KMS-11 (cell line): Measurements from ENCODE around the gene CTIF.

Experiments used
- H2AFZ ChIP-seq: fragments of 200-600 bp; sonication (generic); 2 replicates; pipeline ENCODE4 v1.6.1; 2016; ENCODE audit warnings: antibody characterized with exemption, mixed run types, low read depth
- H3K27ac ChIP-seq: fragments of 200-600 bp; sonication (generic); 2 replicates; pipeline ENCODE4 v1.6.1; 2016; ENCODE audit warnings: mild to moderate bottlenecking, mixed run types
- H3K27me3 ChIP-seq: fragments of 200-600 bp; sonication (generic); 2 replicates; pipeline ENCODE4 v1.6.1; 2017; ENCODE audit warnings: mild to moderate bottlenecking, low read depth, mixed run types, moderate library complexity; ENCODE audit not compliant: insufficient read depth
- H3K36me3 ChIP-seq: fragments of 200-600 bp; sonication (generic); 2 replicates; pipeline ENCODE4 v1.6.1; 2017; ENCODE audit warnings: mild to moderate bottlenecking, mixed run types; ENCODE audit not compliant: insufficient read depth
- H3K4me1 ChIP-seq: fragments of 200-600 bp; sonication (generic); 2 replicates; pipeline ENCODE4 v1.6.1; 2016; ENCODE audit warnings: mild to moderate bottlenecking, low read depth, mixed run types; ENCODE audit not compliant: poor library complexity, severe bottlenecking
- H3K4me2 ChIP-seq: fragments of 200-600 bp; sonication (generic); 2 replicates; pipeline ENCODE4 v1.7.0; 2016; ENCODE audit warnings: mild to moderate bottlenecking, mixed run types
- H3K4me3 ChIP-seq: fragments of 200-600 bp; sonication (generic); IDR thresholded peaks from 2 replicates; pipeline ENCODE4 v1.6.1; 2017; ENCODE audit warnings: low read depth, low read length, mixed read lengths; ENCODE audit not compliant: insufficient read depth
- H3K79me2 ChIP-seq: fragments of 200-600 bp; sonication (generic); 2 replicates; pipeline ENCODE4 v1.6.1; 2016; ENCODE audit warnings: low read depth, mixed run types; ENCODE audit not compliant: insufficient read depth
- H3K9ac ChIP-seq: fragments of 200-600 bp; sonication (generic); 2 replicates; pipeline ENCODE4 v1.6.1; 2016; ENCODE audit warnings: mild to moderate bottlenecking, mixed run types
- H4K20me1 ChIP-seq: fragments of 200-600 bp; sonication (generic); 2 replicates; pipeline ENCODE4 v1.6.1; 2016; ENCODE audit warnings: mild to moderate bottlenecking, mixed run types; ENCODE audit not compliant: insufficient read depth
- TF ChIP-seq, protein P1 (sequence below): fragments of 200-600 bp; sonication (generic); conservative IDR thresholded peaks from 2 replicates; pipeline ENCODE4 v1.6.1; 2017; ENCODE audit warnings: low read depth, mild to moderate bottlenecking, antibody characterized with exemption, low read length, moderate library complexity, mixed read lengths

The CTIF gene

DNA sequence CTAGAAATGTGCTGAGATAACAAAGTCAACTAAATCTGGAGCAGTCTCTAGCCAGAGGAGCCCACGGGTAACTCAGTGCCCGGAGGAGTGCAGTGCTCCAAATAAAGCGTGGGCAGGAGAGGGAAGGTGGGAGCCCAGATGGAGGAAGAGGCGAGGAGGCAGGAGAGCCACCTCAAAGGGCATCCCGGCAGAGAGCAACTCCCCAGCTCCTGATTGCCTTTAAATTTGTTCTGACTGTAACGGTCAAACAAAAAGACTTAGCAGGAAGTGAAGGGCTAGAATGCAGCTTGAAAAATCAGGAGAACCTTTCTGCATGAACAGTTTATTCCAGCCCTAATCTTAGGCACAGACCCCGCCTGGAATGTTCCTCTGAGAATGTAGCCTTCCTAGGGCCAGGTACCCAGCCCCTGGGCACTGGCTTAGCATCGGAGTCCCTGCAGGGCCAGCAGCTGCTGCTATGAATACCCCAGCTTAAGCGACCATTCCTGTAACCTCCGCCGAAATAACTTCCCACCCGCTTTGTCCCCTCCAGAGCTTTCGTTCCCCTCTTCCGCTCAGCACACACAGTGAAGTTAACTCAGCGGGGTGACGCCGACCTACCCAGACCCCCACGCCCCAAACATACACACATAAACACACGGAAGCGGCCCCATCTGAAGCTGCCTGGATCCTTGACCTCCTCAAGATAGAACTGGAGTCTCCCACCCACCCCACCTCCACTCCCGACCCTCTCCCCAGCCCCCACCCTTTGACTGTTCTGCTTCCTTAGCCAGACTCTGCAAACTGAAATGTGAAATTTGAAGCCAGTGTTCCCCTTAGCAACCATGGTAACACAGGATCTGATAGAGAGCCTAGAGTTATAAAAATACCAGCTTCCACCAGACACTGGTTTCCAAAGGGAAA lies 288.7 kb downstream of the CTIF start:
- Histone ChIP-seq H3K4me3 (no peak overlapping the region), H3K27ac (no peak overlapping the region), H3K79me2 (no peaks in the 10 kb centered on the region), H2AFZ (no peak overlapping the region), H3K27me3 (no peaks in the 10 kb centered on the region), H3K36me3 (no peaks in the 10 kb centered on the region), H3K9ac (no peak overlapping the region), H3K4me2 (no peak overlapping the region), H3K4me1 (peaks cover 11% of the 10 kb centered on the region), H4K20me1 (no peaks in the 10 kb centered on the region)
- TF ChIP-seq, protein P1, sequence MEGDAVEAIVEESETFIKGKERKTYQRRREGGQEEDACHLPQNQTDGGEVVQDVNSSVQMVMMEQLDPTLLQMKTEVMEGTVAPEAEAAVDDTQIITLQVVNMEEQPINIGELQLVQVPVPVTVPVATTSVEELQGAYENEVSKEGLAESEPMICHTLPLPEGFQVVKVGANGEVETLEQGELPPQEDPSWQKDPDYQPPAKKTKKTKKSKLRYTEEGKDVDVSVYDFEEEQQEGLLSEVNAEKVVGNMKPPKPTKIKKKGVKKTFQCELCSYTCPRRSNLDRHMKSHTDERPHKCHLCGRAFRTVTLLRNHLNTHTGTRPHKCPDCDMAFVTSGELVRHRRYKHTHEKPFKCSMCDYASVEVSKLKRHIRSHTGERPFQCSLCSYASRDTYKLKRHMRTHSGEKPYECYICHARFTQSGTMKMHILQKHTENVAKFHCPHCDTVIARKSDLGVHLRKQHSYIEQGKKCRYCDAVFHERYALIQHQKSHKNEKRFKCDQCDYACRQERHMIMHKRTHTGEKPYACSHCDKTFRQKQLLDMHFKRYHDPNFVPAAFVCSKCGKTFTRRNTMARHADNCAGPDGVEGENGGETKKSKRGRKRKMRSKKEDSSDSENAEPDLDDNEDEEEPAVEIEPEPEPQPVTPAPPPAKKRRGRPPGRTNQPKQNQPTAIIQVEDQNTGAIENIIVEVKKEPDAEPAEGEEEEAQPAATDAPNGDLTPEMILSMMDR, result no peak

DNA sequence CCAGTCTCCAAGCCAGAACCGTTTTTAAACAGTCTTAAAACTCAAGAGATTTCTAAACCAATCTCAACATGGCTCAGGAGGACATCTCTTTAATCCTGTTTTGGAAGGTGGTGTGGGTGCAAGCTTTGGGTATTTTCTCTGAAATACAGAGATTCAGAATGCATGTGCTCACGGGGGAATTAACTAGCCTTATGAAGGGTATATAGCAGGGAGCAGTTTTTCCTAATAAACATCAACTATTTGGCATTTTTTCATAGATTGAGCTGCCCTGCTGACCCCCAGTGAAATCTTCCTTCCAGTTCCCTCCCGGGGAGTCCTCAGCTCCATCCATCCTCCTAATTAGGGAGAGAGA lies 289.3 kb downstream of the CTIF start:
- no peaks in the 10 kb centered on the region for H3K27me3 ChIP-seq
- H3K9ac ChIP-seq, result no peak overlapping the region
- H3K4me2 ChIP-seq, result no peak overlapping the region
- no peak overlapping the region for H3K4me3 ChIP-seq
- H3K36me3 ChIP-seq, result no peaks in the 10 kb centered on the region
- no peak overlapping the region for H3K27ac ChIP-seq
- peaks cover 17% of the 10 kb centered on the region for H3K4me1 ChIP-seq
- TF ChIP-seq, protein P1, result no peak
- H3K79me2 ChIP-seq, result no peaks in the 10 kb centered on the region
- no peaks in the 10 kb centered on the region for H4K20me1 ChIP-seq
- H2AFZ ChIP-seq, result no peak overlapping the region

DNA sequence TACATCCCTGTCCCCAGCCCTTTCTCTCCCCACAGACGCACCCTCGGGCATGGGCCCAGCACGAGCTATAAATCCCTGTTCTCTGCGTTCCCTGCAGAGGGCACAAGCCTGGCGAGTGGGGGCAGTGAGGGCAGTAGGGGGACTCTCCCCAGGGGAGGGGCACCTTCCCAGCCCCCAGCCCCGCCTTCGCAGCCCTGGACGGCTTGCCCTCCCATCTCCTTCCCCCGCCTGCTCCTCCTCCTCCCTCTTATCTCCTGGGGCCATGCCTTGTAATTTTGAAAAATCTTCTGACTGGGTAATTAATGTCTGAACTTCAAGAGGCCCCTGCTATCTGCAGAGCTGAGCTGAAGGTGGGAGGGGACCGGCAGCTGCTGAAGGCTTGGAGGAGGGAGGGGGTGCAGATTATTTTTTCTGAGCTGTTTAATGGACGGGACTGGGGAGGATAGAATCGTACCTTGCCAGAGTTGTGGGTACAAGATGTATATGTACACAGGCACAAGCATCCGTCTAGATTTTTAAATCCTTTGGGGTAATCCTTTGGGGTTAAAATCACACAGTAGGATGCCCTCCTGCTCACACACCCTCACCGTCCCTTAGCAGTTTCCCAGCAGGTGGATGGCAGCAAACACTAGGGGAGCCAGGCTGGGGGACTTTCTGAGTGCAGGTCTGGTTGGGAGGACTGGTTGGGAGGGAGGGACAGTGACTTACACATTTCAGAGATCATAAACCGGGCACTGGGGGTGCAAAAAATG lies 290.0 kb downstream of the CTIF start:
- Histone ChIP-seq H3K9ac (no peak overlapping the region), H3K27me3 (no peaks in the 10 kb centered on the region), H3K4me1 (peaks cover 22% of the 10 kb centered on the region), H3K36me3 (no peaks in the 10 kb centered on the region), H3K27ac (no peak overlapping the region), H3K4me2 (no peak overlapping the region), H3K4me3 (no peak overlapping the region), H4K20me1 (no peaks in the 10 kb centered on the region), H3K79me2 (no peaks in the 10 kb centered on the region), H2AFZ (no peak overlapping the region)
- TF ChIP-seq, protein P1, result no peak

DNA sequence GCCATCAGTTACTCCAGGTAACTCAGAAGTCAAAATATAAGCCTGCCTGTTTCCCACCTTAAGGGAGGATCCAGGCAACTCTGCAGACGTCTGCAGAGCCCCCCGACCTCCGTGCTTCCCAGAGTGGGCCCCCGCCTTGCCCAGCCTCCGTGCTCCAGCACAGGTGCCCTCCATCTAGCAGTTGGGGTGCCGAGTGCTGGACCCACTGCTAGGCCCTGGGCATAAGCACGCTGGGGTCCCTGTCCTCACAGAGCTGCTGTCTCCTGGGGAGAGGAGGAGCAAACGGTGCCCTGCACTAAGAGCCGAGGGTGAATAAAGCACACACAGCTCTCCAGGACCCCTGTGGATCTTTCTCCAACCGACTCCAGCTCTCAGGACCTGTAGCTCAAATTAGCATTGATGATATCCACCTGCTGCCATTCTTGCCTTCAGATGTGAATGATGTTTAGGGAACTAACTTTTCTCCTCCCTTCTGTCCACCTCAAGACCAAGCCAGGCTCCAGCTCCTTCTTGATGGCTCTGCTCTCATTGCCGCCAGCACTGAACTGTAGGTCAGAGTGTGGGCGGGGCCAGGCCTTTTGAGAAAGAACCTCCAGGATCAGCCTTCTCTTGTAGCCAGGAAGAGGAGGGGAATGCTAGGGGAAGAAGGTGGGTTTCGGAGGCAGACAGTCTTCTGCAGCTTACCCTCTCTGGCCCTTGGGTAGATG lies 290.8 kb downstream of the CTIF start:
- Histone ChIP-seq H3K36me3 (no peaks in the 10 kb centered on the region), H4K20me1 (no peaks in the 10 kb centered on the region), H3K27ac (no peak overlapping the region)

More for the DNA sequence above, 290.8 kb downstream of the CTIF start:
- Histone ChIP-seq H3K9ac (no peak overlapping the region), H3K4me3 (no peak overlapping the region), H2AFZ (no peak overlapping the region), H3K79me2 (no peaks in the 10 kb centered on the region), H3K4me1 (peaks cover 29% of the 10 kb centered on the region), H3K4me2 (no peak overlapping the region), H3K27me3 (no peaks in the 10 kb centered on the region)
- TF ChIP-seq, protein P1, result no peak
